HCT116 (cell line): Measurements from ENCODE around the gene SLC23A3. TPM values are rescaled to one million over a fixed set of nuclear protein-coding genes. Genes with fewer than 3 reads are reported as not detected.

Experiments used
- ATAC-seq: fragments of 200-7000 bp; cut with Tn5 transposase; 2 replicates; pipeline ENCODE4 v1.9.1; 2020; ENCODE audit warnings: mild to moderate bottlenecking, moderate library complexity
- BruUV-seq: library from RNA; stranded (reverse); fragments of 400-500 nt; replicated peaks from 2 replicates; lab custom pipeline; 2021; lab: Mats Ljungman, UMichigan
- CTCF ChIA-PET: fragments of 300-600 bp; sonication (Branson Sonifier 250); formaldehyde crosslinking; loops from one replicate; lab custom pipeline; 2021; ENCODE audit warnings: antibody characterized with exemption; lab: Charles Lee
- POLR2A ChIA-PET: fragments of 300-600, 350-600 bp; sonication (Branson Sonifier 250); formaldehyde crosslinking; loops from one replicate; lab custom pipeline; 2021; ENCODE audit warnings: antibody characterized with exemption; lab: Charles Lee
- RAD21 ChIA-PET, 2 experiments: fragments of 300-600 bp; sonication (Branson Sonifier 250); formaldehyde crosslinking; loops; one replicate each; lab custom pipeline; 2023; ENCODE audit warnings: low total read pairs in 2 of 2; ENCODE audit not compliant: uncharacterized antibody in 2 of 2, unreplicated experiment in 2 of 2, low non-redundant PET in 1 of 2; lab: Charles Lee
- DNase-seq: peaks from one replicate; pipeline ENCODE4 v3.0.0-alpha.2; 2010; ENCODE audit warnings: low read depth, low spot score
- H2AFZ ChIP-seq: fragments of 200-600 bp; shearing (Covaris generic), sonication (generic); 2 replicates; pipeline ENCODE4 v1.6.1; 2017; ENCODE audit warnings: low read depth, mixed run types, mixed read lengths, antibody characterized with exemption, low read length; ENCODE audit not compliant: poor library complexity, severe bottlenecking
- H3K27ac ChIP-seq: 2 replicates; pipeline ENCODE4 v1.5.1; 2012; ENCODE audit warnings: low read depth, low read length
- H3K27me3 ChIP-seq: fragments of 200-600 bp; sonication (generic); 2 replicates; pipeline ENCODE4 v1.6.1; 2016; ENCODE audit warnings: mixed run types, low read length, mixed read lengths; ENCODE audit not compliant: insufficient read depth
- H3K36me3 ChIP-seq, 2 experiments: fragments of 200-500 bp in 1 of 2; fragments of 200-600 bp in 1 of 2; sonication (Bioruptor generic) in 1 of 2; sonication (generic) in 1 of 2; 2 replicates each; pipeline versions ENCODE4 v1.5.1 to v1.6.1; 2014 to 2016; ENCODE audit warnings: low read length in 2 of 2, inconsistent platforms in 1 of 2, mixed read lengths in 1 of 2, mixed run types in 1 of 2; ENCODE audit not compliant: insufficient read depth in 2 of 2, control insufficient read depth in 1 of 2
- H3K4me1 ChIP-seq, 2 experiments: fragments of 200-600 bp in 1 of 2; sonication (generic) in 1 of 2; 2 replicates each; pipeline versions ENCODE4 v1.5.1 to v1.6.1; 2012 to 2017; ENCODE audit warnings: low read length in 2 of 2, inconsistent platforms in 1 of 2, mild to moderate bottlenecking in 1 of 2, mixed read lengths in 1 of 2, mixed run types in 1 of 2, moderate library complexity in 1 of 2; ENCODE audit not compliant: insufficient read depth in 2 of 2, control insufficient read depth in 1 of 2
- H3K4me2 ChIP-seq: fragments of 200-600 bp; sonication (generic); 2 replicates; pipeline ENCODE4 v1.6.1; 2017; ENCODE audit warnings: mixed run types, low read length, mixed read lengths
- H3K4me3 ChIP-seq, 2 experiments: fragments of 200-600 bp in 1 of 2; sonication (generic) in 1 of 2; replicated peaks in 1 of 2; 2 replicates each; pipeline ENCODE4 v1.5.1; 2011 to 2016; ENCODE audit warnings: low read length in 2 of 2, control low read depth in 1 of 2, low read depth in 1 of 2, mild to moderate bottlenecking in 1 of 2, mixed read lengths in 1 of 2, mixed run types in 1 of 2
- H3K79me2 ChIP-seq: fragments of 200-600 bp; sonication (generic); 2 replicates; pipeline ENCODE4 v1.6.1; 2017; ENCODE audit warnings: mild to moderate bottlenecking, mixed run types, low read length, moderate library complexity, mixed read lengths; ENCODE audit not compliant: insufficient read depth
- H3K9ac ChIP-seq: fragments of 200-600 bp; sonication (generic); 2 replicates; pipeline ENCODE4 v1.6.1; 2016; ENCODE audit warnings: low read length, mixed read lengths
- H3K9me2 ChIP-seq: fragments of 200-600 bp; sonication (generic), shearing (Covaris generic); 2 replicates; pipeline ENCODE4 v1.6.1; 2017; ENCODE audit warnings: mixed run types, mild to moderate bottlenecking, moderate library complexity; ENCODE audit not compliant: insufficient read depth
- H3K9me3 ChIP-seq, 2 experiments: fragments of 200-500 bp in 1 of 2; fragments of 200-600 bp in 1 of 2; sonication (Bioruptor generic) in 1 of 2; sonication (generic) in 1 of 2; 2 replicates each; pipeline ENCODE4 v1.6.1; 2014 to 2017; ENCODE audit warnings: low read length in 2 of 2, mixed read lengths in 2 of 2, inconsistent platforms in 1 of 2, low read depth in 1 of 2, mild to moderate bottlenecking in 1 of 2, mixed run types in 1 of 2, moderate library complexity in 1 of 2; ENCODE audit not compliant: control insufficient read depth in 1 of 2, insufficient read depth in 1 of 2
- H4K20me1 ChIP-seq: fragments of 200-600 bp; sonication (generic), shearing (Covaris generic); 2 replicates; pipeline ENCODE4 v1.6.1; 2017; ENCODE audit warnings: mixed run types, mild to moderate bottlenecking, moderate library complexity; ENCODE audit not compliant: insufficient read depth
- ATF3 ChIP-seq: IDR thresholded peaks from 2 replicates; pipeline ENCODE4 v1.6.1; 2012
- CBX3 ChIP-seq: IDR thresholded peaks from 2 replicates; pipeline ENCODE4 v1.6.1; 2012; ENCODE audit warnings: low read depth
- CEBPB ChIP-seq: IDR thresholded peaks from 2 replicates; pipeline ENCODE4 v1.6.1; 2012; ENCODE audit warnings: low read depth
- CTCF ChIP-seq, 3 experiments: fragments of 200-600 bp in 1 of 3; sonication (generic) in 1 of 3; IDR thresholded peaks in 2 of 3; conservative IDR thresholded peaks in 1 of 3; 2 replicates each; pipeline ENCODE4 v1.5.1; 2012 to 2017; ENCODE audit warnings: low read depth in 2 of 3, low read length in 2 of 3, antibody characterized with exemption in 1 of 3, borderline replicate concordance in 1 of 3, control low read depth in 1 of 3, mild to moderate bottlenecking in 1 of 3, mixed read lengths in 1 of 3, mixed run types in 1 of 3, moderate library complexity in 1 of 3; ENCODE audit not compliant: insufficient read depth in 1 of 3
- ELF1 ChIP-seq: IDR thresholded peaks from 2 replicates; pipeline ENCODE4 v1.6.1; 2012; ENCODE audit warnings: low read depth, borderline replicate concordance
- FOSL1 ChIP-seq: IDR thresholded peaks from 2 replicates; pipeline ENCODE4 v1.6.1; 2012; ENCODE audit warnings: low read depth
- JUND ChIP-seq: IDR thresholded peaks from 2 replicates; pipeline ENCODE4 v1.6.1; 2012
- POLR2A ChIP-seq: IDR thresholded peaks from 2 replicates; pipeline ENCODE4 v1.7.0; 2011; ENCODE audit warnings: borderline replicate concordance; ENCODE audit not compliant: insufficient read depth, insufficient read length; ENCODE audit errors: extremely low read depth
- POLR2AphosphoS5 ChIP-seq: IDR thresholded peaks from 2 replicates; pipeline ENCODE4 v1.6.1; 2011; ENCODE audit warnings: mild to moderate bottlenecking, low read depth, low read length, moderate library complexity
- RAD21 ChIP-seq: IDR thresholded peaks from 2 replicates; pipeline ENCODE4 v1.6.1; 2012; ENCODE audit warnings: low read depth, mild to moderate bottlenecking
- SIN3A ChIP-seq: IDR thresholded peaks from 2 replicates; pipeline ENCODE4 v1.6.1; 2012; ENCODE audit warnings: low read depth
- SP1 ChIP-seq: IDR thresholded peaks from 2 replicates; pipeline ENCODE4 v1.6.1; 2012; ENCODE audit warnings: low read depth
- SRF ChIP-seq: IDR thresholded peaks from 2 replicates; pipeline ENCODE4 v1.6.1; 2012; ENCODE audit warnings: low read depth
- YY1 ChIP-seq: IDR thresholded peaks from 2 replicates; pipeline ENCODE4 v1.6.1; 2011; ENCODE audit warnings: low read length, low read depth, moderate library complexity, mild to moderate bottlenecking; ENCODE audit not compliant: insufficient replicate concordance; ENCODE audit errors: extremely low read depth
- ZFX ChIP-seq: fragments of 450-650 bp; IDR thresholded peaks from 2 replicates; pipeline ENCODE4 v1.6.1; 2017
- ZNF274 ChIP-seq: fragments of 200-500 bp; sonication (Bioruptor generic); IDR thresholded peaks from 2 replicates; pipeline ENCODE4 v1.6.1; 2014; ENCODE audit warnings: mild to moderate bottlenecking, low read depth, low read length, inconsistent platforms
- intact Hi-C: fragments of 100-400 bp; cut with micrococcal nuclease; formaldehyde crosslinking; loops from 2 replicates; pipeline ENCODE4 v1.10.0; 2022
- total RNA-seq: library from RNA; stranded (reverse); gene quantifications from one replicate; pipeline ENCODE4 v1.2.1, GENCODE V29; 2021; ENCODE audit not compliant: unreplicated experiment
- TF ChIP-seq, protein P1 (sequence below): IDR thresholded peaks from 2 replicates; pipeline ENCODE4 v1.6.1; 2012
- TF ChIP-seq, protein P2 (sequence below): IDR thresholded peaks from 2 replicates; pipeline ENCODE4 v1.6.1; 2012; ENCODE audit warnings: low read depth
- TF ChIP-seq, protein P3 (sequence below): IDR thresholded peaks from 2 replicates; pipeline ENCODE4 v1.6.1; 2011; ENCODE audit warnings: mild to moderate bottlenecking, low read length, moderate library complexity; ENCODE audit not compliant: insufficient replicate concordance; ENCODE audit errors: extremely low read depth

Gene SLC23A3
- total RNA-seq, 1 experiment from 2014 or later = 4.8 TPM

DNA sequence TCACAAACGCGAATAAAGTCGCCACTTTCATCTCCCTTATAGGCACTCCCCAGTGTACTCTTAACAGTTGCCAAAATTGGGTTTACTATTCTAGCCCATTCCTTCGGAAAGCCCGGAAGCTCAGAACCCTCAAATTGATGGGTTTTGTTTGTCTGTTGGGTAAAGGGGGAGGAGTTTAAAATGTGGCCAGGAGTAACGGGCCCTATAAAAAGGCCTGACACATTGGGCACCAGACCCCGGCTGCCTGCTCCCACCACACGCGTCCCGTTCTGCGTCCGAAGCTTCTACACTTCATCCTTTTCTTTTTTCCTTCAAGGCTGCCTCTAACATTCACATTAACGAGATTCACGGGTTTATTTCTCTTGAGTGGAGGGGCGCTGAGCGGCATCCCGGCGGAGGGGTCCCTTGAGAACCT is 10.1 kb downstream of the SLC23A3 start:
- no peaks in the 10 kb centered on the region for H3K79me2 ChIP-seq
- peak overlapping the region; percentile 67 to 69 for H3K4me3 ChIP-seq
- TF ChIP-seq, protein P1, sequence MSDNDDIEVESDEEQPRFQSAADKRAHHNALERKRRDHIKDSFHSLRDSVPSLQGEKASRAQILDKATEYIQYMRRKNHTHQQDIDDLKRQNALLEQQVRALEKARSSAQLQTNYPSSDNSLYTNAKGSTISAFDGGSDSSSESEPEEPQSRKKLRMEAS = no peak
- TF ChIP-seq FOSL1 = no peak
- TF ChIP-seq SIN3A = no peak
- TF ChIP-seq CBX3 = no peak
- no peak for TF ChIP-seq POLR2A
- TF ChIP-seq RAD21 = no peak
- no peak for TF ChIP-seq ZNF274
- no peak for TF ChIP-seq ZFX
- no peak for TF ChIP-seq SP1
- no peak for TF ChIP-seq ELF1
- TF ChIP-seq YY1 = no peak
- no peak for TF ChIP-seq POLR2AphosphoS5
- no peak for TF ChIP-seq ATF3
- TF ChIP-seq, protein P2, sequence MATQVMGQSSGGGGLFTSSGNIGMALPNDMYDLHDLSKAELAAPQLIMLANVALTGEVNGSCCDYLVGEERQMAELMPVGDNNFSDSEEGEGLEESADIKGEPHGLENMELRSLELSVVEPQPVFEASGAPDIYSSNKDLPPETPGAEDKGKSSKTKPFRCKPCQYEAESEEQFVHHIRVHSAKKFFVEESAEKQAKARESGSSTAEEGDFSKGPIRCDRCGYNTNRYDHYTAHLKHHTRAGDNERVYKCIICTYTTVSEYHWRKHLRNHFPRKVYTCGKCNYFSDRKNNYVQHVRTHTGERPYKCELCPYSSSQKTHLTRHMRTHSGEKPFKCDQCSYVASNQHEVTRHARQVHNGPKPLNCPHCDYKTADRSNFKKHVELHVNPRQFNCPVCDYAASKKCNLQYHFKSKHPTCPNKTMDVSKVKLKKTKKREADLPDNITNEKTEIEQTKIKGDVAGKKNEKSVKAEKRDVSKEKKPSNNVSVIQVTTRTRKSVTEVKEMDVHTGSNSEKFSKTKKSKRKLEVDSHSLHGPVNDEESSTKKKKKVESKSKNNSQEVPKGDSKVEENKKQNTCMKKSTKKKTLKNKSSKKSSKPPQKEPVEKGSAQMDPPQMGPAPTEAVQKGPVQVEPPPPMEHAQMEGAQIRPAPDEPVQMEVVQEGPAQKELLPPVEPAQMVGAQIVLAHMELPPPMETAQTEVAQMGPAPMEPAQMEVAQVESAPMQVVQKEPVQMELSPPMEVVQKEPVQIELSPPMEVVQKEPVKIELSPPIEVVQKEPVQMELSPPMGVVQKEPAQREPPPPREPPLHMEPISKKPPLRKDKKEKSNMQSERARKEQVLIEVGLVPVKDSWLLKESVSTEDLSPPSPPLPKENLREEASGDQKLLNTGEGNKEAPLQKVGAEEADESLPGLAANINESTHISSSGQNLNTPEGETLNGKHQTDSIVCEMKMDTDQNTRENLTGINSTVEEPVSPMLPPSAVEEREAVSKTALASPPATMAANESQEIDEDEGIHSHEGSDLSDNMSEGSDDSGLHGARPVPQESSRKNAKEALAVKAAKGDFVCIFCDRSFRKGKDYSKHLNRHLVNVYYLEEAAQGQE = no peak
- no peak for TF ChIP-seq CEBPB
- TF ChIP-seq JUND = no peak
- no peak for TF ChIP-seq SRF
- no peak for TF ChIP-seq CTCF (IDR thresholded peaks at IDR 0.05 in 2 of 3, conservative IDR thresholded peaks at IDR 0.05 in 1 of 3; ENCODE audit: borderline replicate concordance in 1 of 3, insufficient read depth in 1 of 3, low read depth in 2 of 3, low read length in 2 of 3)
- TF ChIP-seq, protein P3, sequence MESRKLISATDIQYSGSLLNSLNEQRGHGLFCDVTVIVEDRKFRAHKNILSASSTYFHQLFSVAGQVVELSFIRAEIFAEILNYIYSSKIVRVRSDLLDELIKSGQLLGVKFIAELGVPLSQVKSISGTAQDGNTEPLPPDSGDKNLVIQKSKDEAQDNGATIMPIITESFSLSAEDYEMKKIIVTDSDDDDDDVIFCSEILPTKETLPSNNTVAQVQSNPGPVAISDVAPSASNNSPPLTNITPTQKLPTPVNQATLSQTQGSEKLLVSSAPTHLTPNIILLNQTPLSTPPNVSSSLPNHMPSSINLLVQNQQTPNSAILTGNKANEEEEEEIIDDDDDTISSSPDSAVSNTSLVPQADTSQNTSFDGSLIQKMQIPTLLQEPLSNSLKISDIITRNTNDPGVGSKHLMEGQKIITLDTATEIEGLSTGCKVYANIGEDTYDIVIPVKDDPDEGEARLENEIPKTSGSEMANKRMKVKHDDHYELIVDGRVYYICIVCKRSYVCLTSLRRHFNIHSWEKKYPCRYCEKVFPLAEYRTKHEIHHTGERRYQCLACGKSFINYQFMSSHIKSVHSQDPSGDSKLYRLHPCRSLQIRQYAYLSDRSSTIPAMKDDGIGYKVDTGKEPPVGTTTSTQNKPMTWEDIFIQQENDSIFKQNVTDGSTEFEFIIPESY = no peak
- H2AFZ ChIP-seq = no peak overlapping the region
- H3K27me3 ChIP-seq = no peaks in the 10 kb centered on the region
- ATAC-seq (no peak), DNase-seq (no peak)
- TSS peak; percentile 37 for BruUV-seq
- peaks cover 0 to 3% of the 10 kb centered on the region in 2 experiments; a peak in 2 of 4 replicates for H3K36me3 ChIP-seq
- ChIA-PET RAD21 (no interaction called here), POLR2A (interaction anchor here (1.4 kb wide), 1 partner anchor 158 kb away, joined by 5 read pairs; no protein-coding TSS in a partner anchor), CTCF (interaction anchor here (0.9 to 2.6 kb wide), 6 partner anchors 52 to 370 kb away, joined by 3 to 7 read pairs (median 5); no protein-coding TSS in a partner anchor)
- peak overlapping the region; percentile 78 for H3K4me2 ChIP-seq
- H3K27ac ChIP-seq = no peak overlapping the region
- 0 out of 2 replicates have a peak overlapping the region, but pooled peaks have one; percentile 72 for H3K9ac ChIP-seq
- H3K9me3 ChIP-seq = no peaks in the 10 kb centered on the region
- H4K20me1 ChIP-seq = no peaks in the 10 kb centered on the region
- no peaks in the 10 kb centered on the region for H3K9me2 ChIP-seq
- peaks cover 5 to 16% of the 10 kb centered on the region in 2 experiments; a peak in 3 of 4 replicates for H3K4me1 ChIP-seq
- intact Hi-C loops = loop anchor here (1.0 to 2.0 kb wide), 4 partner anchors 51 to 193 kb away; no protein-coding TSS in a partner anchor
